Keratinocyte (primary cell): ENCODE measurements around the gene UPK3A. TPM values are rescaled to one million over a fixed set of nuclear protein-coding genes. Genes with fewer than 3 reads are reported as not detected.

ENCODE experiments used
- DNase-seq: peaks from one replicate; pipeline ENCODE4 v3.0.0-alpha.2; 2011; ENCODE audit warnings: low read depth, missing footprints, low spot score
- FAIRE-seq: peaks from 2 replicates; lab custom pipeline; 2011; peaks lifted over from hg19 to GRCh38; lab: Jason Lieb, UNC
- H2AFZ ChIP-seq: 2 replicates; pipeline ENCODE4 v1.6.0; 2012; ENCODE audit warnings: low read length, control low read depth, inconsistent platforms; ENCODE audit not compliant: control insufficient read depth
- H3K27ac ChIP-seq: 2 replicates; pipeline ENCODE4 v1.5.1; 2011; ENCODE audit warnings: low read length; ENCODE audit not compliant: control insufficient read depth, insufficient read depth
- H3K27me3 ChIP-seq: 3 replicates; pipeline ENCODE4 v1.6.0; 2011; ENCODE audit warnings: low read length; ENCODE audit not compliant: control insufficient read depth, insufficient read depth; ENCODE audit errors: extremely low read depth
- H3K36me3 ChIP-seq, 2 experiments: 2 replicates in 1 of 2; 3 replicates in 1 of 2; pipeline ENCODE4 v1.5.1; 2011; ENCODE audit warnings: low read length in 2 of 2, mild to moderate bottlenecking in 1 of 2; ENCODE audit not compliant: control insufficient read depth in 2 of 2, insufficient read depth in 2 of 2; ENCODE audit errors: extremely low read depth in 1 of 2
- H3K4me1 ChIP-seq: 3 replicates; pipeline ENCODE4 v1.5.1; 2011; ENCODE audit warnings: low read length; ENCODE audit not compliant: control insufficient read depth, insufficient read depth; ENCODE audit errors: extremely low read depth
- H3K4me2 ChIP-seq: 3 replicates; pipeline ENCODE4 v1.6.0; 2011; ENCODE audit warnings: low read depth, low read length; ENCODE audit not compliant: control insufficient read depth, insufficient read depth; ENCODE audit errors: extremely low read depth
- H3K4me3 ChIP-seq, 3 experiments: fragments of 200-600 bp in 1 of 3; sonication (generic) in 1 of 3; 2 replicates in 2 of 3; 3 replicates in 1 of 3; pipeline ENCODE4 v1.5.1; 2011 to 2016; ENCODE audit warnings: low read length in 3 of 3, mild to moderate bottlenecking in 3 of 3, control low read depth in 2 of 3, inconsistent platforms in 1 of 3, low read depth in 1 of 3, mixed read lengths in 1 of 3, mixed run types in 1 of 3, moderate library complexity in 1 of 3; ENCODE audit not compliant: control insufficient read depth in 2 of 3, insufficient read depth in 2 of 3; ENCODE audit errors: extremely low read depth in 1 of 3
- H3K79me2 ChIP-seq: 2 replicates; pipeline ENCODE4 v1.6.0; 2012; ENCODE audit warnings: low read length; ENCODE audit not compliant: control insufficient read depth, insufficient read depth
- H3K9ac ChIP-seq: 3 replicates; pipeline ENCODE4 v1.6.0; 2011; ENCODE audit warnings: low read length; ENCODE audit not compliant: control insufficient read depth, insufficient read depth; ENCODE audit errors: extremely low read depth
- H3K9me1 ChIP-seq: 3 replicates; pipeline ENCODE4 v1.6.0; 2011; ENCODE audit warnings: low read length; ENCODE audit not compliant: control insufficient read depth, insufficient read depth; ENCODE audit errors: extremely low read depth
- H3K9me3 ChIP-seq: 2 replicates; pipeline ENCODE4 v1.5.1; 2012; ENCODE audit warnings: low read depth, low read length; ENCODE audit not compliant: control insufficient read depth
- H4K20me1 ChIP-seq: 3 replicates; pipeline ENCODE4 v1.6.0; 2011; ENCODE audit warnings: low read length; ENCODE audit not compliant: control insufficient read depth, insufficient read depth; ENCODE audit errors: extremely low read depth
- CTCF ChIP-seq, 3 experiments: IDR thresholded peaks in 1 of 3; conservative IDR thresholded peaks in 1 of 3; optimal IDR thresholded peaks in 1 of 3; 2 replicates in 2 of 3; 3 replicates in 1 of 3; pipeline versions ENCODE3 to v1.5.1; 2011; ENCODE audit warnings: low read length in 3 of 3, mild to moderate bottlenecking in 3 of 3, moderate library complexity in 2 of 3, control low read depth in 1 of 3, inconsistent platforms in 1 of 3; ENCODE audit not compliant: insufficient read depth in 2 of 3; ENCODE audit errors: extremely low read depth in 1 of 3
- EZH2 ChIP-seq: IDR thresholded peaks from one replicate; pipeline ENCODE4 v1.6.1; 2012; ENCODE audit warnings: inconsistent platforms, mild to moderate bottlenecking, low read length, moderate library complexity
- dilution Hi-C: fragments of 300-500 bp; cut with MboI; formaldehyde crosslinking; loops from one replicate; pipeline ENCODE4 v1.7.0; 2020; ENCODE audit warnings: low sequenced_read_pairs; ENCODE audit not compliant: extremely low pct_ligation_motif_present
- polyA plus RNA-seq, 5 experiments: library from polyadenylated mRNA; depleted of rRNA in 3 of 5; stranded (reverse) in 3 of 5; stranded (forward) in 1 of 5; unstranded in 1 of 5; fragments of >200 nt; gene quantifications; 1 replicate in 1 of 5; 2 replicates in 3 of 5; 3 replicates in 1 of 5; pipeline versions ENCODE4 v1.2.1 to v1.2.3, GENCODE V29; 2011 to 2012; ENCODE audit warnings: missing spikeins in 2 of 5, low read depth in 1 of 5, low replicate concordance in 1 of 5

The UPK3A gene
- polyA plus RNA-seq, 1 donor (not counting 4 experiments of a cell fraction or from before 2014, with no cell fraction given): not detected

GRCh38 chr22:45335854-45336522, 51.2 kb downstream of the UPK3A start:
- H4K20me1 ChIP-seq: peaks cover 3% of the 10 kb centered on the region
- no peak overlapping the region for H3K27ac ChIP-seq
- no peak for FAIRE-seq
- no peaks in the 10 kb centered on the region for H3K79me2 ChIP-seq
- peaks cover 19 to 31% of the 10 kb centered on the region in 2 experiments for H3K36me3 ChIP-seq
- no peaks in the 10 kb centered on the region for H3K9me1 ChIP-seq
- H3K4me1 ChIP-seq: peaks cover 26% of the 10 kb centered on the region
- no peak overlapping the region for H3K4me2 ChIP-seq
- H3K9me3 ChIP-seq: no peaks in the 10 kb centered on the region
- no peak overlapping the region for H3K9ac ChIP-seq
- no peak for TF ChIP-seq CTCF (optimal IDR thresholded peaks at IDR 0.05 in 1 of 3, IDR thresholded peaks at IDR 0.05 in 1 of 3, conservative IDR thresholded peaks at IDR 0.05 in 1 of 3; ENCODE audit: extremely low read depth in 1 of 3, insufficient read depth in 2 of 3, low read length in 3 of 3)
- TF ChIP-seq EZH2: no peak
- no peak for DNase-seq
- H3K27me3 ChIP-seq: no peaks in the 10 kb centered on the region
- no peak overlapping the region for H2AFZ ChIP-seq
- H3K4me3 ChIP-seq: no peak overlapping the region
- dilution Hi-C loops: no loop called here

- no peak for DNase-seq
- Histone ChIP-seq H3K9me3 (no peaks in the 10 kb centered on the region), H3K27ac (no peak overlapping the region), H3K9ac (no peak overlapping the region), H3K9me1 (no peaks in the 10 kb centered on the region), H3K4me1 (peaks cover 26% of the 10 kb centered on the region), H3K79me2 (no peaks in the 10 kb centered on the region), H2AFZ (no peak overlapping the region), H3K4me3 (no peak overlapping the region), H3K4me2 (no peak overlapping the region), H3K36me3 (peaks cover 18 to 27% of the 10 kb centered on the region in 2 experiments), H3K27me3 (no peaks in the 10 kb centered on the region), H4K20me1 (peaks cover 3% of the 10 kb centered on the region)
- TF ChIP-seq EZH2 (no peak), CTCF (optimal IDR thresholded peaks at IDR 0.05 in 1 of 3, IDR thresholded peaks at IDR 0.05 in 1 of 3, conservative IDR thresholded peaks at IDR 0.05 in 1 of 3; ENCODE audit: extremely low read depth in 1 of 3, insufficient read depth in 2 of 3, low read length in 3 of 3) (no peak)
- dilution Hi-C loops: no loop called here
- no peak for FAIRE-seq
Observed at GRCh38 chr22:45336971-45337431, 52.3 kb downstream of the UPK3A start.
